ENCODE measurements around the gene CLCN6. TPM values are rescaled to one million over a fixed set of nuclear protein-coding genes. Genes with fewer than 3 reads are reported as not detected.
"Not testable (repeated sequence)": the region's sequence is repeated elsewhere in the genome, so short reads cannot be mapped to it uniquely, and the experiment has no call there.

Gene CLCN6
- total RNA-seq, 2 donors from 2014 or later = 14.8 to 16.6 TPM

DNA sequence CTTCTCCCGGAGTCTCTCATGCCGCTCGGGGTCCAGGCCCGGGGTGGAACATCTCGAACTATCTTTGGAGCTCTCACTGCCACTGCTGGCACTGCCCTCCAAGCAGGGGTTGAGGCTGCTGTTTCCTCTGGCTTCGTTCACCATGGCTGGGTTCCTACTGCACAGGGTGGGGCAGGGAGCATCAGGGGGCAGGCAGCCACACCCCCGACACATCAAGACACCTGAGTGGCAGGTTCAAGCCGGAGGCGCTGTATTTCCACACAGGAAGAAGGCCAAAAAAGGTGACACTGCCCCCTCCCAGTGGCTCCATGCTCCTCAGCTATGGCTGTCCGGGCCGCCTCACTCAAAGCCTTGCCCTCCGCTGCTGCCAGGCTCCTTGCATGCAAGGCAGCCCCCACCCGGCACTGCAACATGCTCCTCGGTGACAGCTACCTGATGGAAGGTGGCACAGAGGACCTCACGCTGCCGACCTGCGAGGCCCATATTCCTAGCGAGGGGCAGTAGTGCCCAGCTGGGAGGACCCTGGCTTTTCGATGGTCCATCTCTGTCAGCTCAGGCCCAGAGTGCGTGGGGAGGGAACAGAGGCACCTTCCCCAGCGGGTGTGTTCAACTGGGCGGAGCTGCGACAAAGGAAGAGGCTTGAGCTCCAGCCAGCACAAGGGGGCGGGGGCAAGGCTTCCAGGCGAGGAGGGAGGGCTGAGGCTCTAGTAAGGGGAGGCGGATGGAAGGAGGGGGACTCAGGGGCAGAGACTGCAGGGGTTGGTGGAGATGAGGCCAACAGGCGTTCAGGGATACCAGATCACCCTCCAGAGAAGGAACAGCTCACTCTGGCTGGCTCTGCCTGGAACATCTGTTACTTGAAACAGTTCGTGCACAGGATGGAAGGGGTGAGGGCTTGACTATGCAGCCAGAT is 2.8 kb upstream of the CLCN6 start:
- peaks cover 0 to 10% of the 10 kb centered on the region in 2 donors for H3K36me3 Mint-ChIP-seq
- peak; percentile 74 to 78 for DNase-seq (ENCODE audit: low spot score in 2 of 2)
- H3K27ac Mint-ChIP-seq = peak overlapping the region; percentile 14 to 90
- peak; percentile 25 to 42 for ATAC-seq
- no peaks in the 10 kb centered on the region for H3K9me3 Mint-ChIP-seq

DNA sequence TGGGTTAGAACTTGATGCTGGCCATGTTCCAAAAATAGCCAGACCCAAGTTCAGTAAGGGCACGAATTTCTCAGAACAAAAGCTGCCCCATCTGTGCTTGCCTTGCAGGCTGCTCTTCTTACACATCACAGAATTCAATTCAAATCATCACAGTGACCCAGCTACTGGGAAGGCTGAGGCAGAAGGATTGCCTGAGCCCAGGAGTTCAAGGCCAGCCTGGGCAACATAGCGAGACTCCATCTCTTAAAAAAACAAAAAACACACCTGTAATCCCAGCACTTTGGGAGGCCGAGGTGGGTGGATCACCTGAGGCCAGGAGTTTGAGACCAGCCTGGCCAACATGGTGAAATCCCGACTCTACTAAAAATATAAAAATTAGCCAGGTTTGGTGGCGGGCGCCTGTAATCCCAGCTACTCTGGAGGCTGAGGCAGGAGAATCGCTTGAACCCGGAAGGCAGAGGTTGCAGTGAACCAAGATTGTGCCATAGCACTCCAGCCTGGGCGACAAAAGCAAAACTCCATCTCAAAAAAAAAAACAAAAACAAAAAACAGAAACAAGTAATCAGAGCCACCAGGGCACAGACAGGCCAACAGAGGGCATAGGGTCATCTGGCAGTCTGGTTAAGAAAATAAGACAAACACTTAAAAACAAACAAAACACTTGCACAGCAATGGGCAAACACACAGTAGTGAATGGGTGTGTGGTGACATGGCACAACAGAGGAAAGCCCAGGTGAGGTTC is 1.9 kb upstream of the CLCN6 start:
- not testable (repeated sequence) for H3K9me3 Mint-ChIP-seq; ATAC-seq; DNase-seq (ENCODE audit: low spot score in 2 of 2)
- Mint-ChIP-seq H3K36me3 (peaks cover 2 to 10% of the 10 kb centered on the region in 2 donors), H3K27ac (peak overlapping the region; percentile 22 to 90)

DNA sequence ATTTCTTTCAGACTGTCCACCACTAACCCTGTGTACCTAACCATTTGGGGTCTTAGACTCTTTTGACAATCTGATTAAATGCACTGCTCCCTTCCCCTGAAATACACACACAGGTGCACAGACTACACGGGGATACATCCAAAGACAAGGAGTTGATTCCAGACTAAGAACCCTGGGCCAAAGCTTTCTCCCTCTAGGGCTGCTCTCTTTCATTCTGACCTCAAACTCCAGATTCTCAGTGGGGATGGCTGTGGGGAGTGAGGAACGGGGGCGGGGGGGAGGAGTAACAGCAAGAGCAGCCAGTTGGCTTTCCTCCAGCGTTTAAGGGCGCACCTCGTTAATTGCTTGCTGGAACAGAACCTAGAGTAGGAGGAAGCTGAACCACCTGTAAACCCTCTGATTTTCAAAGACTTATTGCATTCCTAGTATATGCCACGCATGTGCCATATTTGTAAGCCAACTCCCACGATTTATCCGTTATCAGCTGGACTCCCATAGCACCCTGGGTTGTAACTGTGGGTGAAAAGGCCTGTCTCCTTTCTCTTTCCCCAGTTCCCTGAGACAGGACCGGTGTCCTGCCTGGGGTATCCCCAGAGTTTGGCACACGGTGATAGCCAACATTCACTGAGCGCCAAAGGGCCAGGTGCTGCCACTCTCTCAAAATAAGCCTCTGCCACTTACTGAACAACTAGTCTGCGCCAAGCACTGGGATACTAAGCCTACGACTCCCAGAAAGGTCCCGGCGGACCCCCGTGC is 1.1 kb upstream of the CLCN6 start:
- DNase-seq (ENCODE audit: low spot score in 2 of 2) (peak in 1 of 2 donors; percentile 19), ATAC-seq (no peak)
- peak overlapping the region; percentile 68 to 90 for H3K27ac Mint-ChIP-seq
- H3K36me3 Mint-ChIP-seq = peaks cover 5 to 15% of the 10 kb centered on the region in 2 donors
- no peaks in the 10 kb centered on the region for H3K9me3 Mint-ChIP-seq

DNA sequence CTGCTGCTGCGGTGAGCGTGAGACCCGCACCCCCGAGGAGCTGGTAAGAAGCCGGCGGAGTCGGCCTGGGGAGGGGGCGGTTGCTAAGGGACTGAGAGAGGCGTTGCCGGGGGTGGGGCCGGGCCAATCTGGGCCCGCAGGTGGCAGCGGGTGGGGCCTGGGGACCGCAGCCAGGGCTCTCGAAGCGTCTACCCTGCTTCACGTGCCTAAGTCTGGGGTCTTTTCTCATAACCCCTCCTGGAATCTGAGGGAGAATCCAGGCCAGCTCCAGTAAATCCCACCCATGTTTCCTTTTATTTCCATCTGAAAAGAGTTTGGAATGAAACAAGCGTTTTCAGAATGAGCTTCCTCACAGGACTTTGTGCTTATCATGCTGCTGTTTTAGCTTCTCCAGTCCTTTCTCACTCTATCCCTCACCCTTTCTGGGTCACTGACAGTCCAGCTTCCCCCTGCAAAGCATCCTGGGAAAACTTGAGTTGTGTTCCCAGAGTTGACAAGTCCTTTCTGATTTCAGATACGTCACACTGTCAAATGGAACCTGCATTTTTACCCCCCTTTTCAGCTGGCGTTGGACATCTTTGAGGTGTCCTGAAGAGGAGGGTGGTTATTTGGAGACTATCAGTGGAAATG is 431 bp downstream of the CLCN6 start:
- no peaks in the 10 kb centered on the region for H3K9me3 Mint-ChIP-seq
- DNase-seq (ENCODE audit: low spot score in 2 of 2) (no peak), ATAC-seq (peak; percentile 49 to 66)
- peak overlapping the region; percentile 90 to 97 for H3K27ac Mint-ChIP-seq
- peaks cover 5 to 15% of the 10 kb centered on the region in 2 donors for H3K36me3 Mint-ChIP-seq

DNA sequence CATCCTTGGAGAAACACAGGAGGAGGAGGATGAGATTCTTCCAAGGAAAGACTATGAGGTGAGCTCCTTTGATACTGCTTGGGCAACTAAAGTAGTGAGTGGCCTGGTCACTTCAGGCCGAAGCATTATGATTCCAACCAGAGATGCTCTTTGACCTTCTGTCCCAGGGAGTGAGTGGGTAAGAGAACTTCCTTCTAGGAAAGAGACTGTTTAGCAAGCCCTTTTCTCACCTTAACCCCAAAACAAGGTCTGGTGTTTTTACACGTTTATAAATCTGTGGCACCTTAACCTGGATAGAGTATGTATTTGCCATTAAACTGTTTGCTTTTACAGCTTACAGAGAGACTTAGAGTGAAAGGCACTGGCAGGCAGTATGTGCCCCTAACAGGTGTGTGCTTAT is 1.1 kb downstream of the CLCN6 start:
- Mint-ChIP-seq H3K27ac (peak overlapping the region; percentile 90 to 97), H3K9me3 (no peaks in the 10 kb centered on the region), H3K36me3 (peaks cover 5 to 15% of the 10 kb centered on the region in 2 donors)
- ATAC-seq (no peak), DNase-seq (ENCODE audit: low spot score in 2 of 2) (no peak)

DNA sequence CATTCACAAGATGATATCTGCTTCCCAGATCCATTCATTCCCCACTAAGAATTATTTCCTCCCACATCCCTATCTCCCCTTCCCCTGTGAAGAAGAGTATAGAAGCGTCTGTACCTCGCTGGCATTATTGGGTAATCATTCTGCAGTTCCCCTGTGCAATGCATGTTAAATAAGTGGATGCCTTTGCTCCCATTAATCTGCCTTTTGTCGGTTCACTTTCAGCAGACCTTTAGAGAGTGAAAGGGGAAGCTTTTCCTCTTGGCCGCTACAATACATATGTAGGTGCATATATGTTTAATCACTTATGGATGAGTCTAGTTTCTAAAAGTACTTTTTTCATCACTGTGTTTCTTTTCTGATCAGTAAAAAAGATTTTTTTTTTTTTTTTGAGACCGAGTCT is 7.0 kb downstream of the CLCN6 start:
- ATAC-seq (no peak), DNase-seq (ENCODE audit: low spot score in 2 of 2) (no peak)
- no peaks in the 10 kb centered on the region for H3K9me3 Mint-ChIP-seq
- peak overlapping the region in 1 of 2 donors; percentile 60 for H3K27ac Mint-ChIP-seq
- H3K36me3 Mint-ChIP-seq = peaks cover 5% of the 10 kb centered on the region in 2 donors

DNA sequence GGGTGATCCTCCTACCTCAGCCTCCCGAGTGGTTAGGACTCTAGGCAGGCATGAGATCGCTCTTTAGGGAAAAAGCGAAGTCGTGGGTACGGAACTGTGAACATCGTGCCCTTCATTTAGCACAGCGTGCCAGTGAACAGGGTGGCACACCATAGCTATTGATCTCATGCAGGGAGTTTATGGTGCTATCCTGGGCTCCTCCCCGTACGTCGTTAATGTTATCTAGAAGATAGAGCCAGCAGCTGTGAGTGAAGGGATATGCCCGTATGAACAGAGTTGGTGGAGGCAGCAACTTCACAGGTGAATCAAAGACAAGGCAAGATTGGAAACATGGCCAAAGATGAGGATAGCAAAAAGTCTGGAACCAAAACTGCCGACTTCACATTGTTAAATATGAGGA is 11.2 kb downstream of the CLCN6 start:
- ATAC-seq (no peak), DNase-seq (ENCODE audit: low spot score in 2 of 2) (no peak)
- peaks cover 0 to 6% of the 10 kb centered on the region in 2 donors for H3K36me3 Mint-ChIP-seq
- no peaks in the 10 kb centered on the region for H3K9me3 Mint-ChIP-seq
- H3K27ac Mint-ChIP-seq = no peak overlapping the region

DNA sequence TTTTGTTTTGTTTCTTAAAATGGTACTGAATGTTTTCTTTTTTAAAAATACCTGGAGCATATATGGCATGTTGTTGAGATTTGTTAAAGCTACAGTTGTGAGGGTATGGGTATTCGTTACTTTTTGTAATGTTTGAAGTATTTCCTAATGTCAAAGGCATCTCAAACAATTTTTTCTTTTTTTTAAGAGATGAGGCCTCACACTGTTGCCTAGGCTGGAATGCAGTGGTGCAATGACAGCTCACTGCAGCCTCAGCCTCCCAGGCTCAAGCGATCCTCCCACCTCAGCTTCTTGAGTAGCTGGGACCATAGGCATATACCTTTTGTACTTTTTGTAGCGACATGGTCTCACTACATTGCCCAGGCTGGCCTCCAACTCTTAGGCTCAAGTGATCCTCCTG is 16.1 kb downstream of the CLCN6 start:
- DNase-seq (ENCODE audit: low spot score in 2 of 2) = no peak
- H3K9me3 Mint-ChIP-seq = no peaks in the 10 kb centered on the region
- H3K27ac Mint-ChIP-seq = no peak overlapping the region
- peaks cover 0 to 6% of the 10 kb centered on the region in 2 donors for H3K36me3 Mint-ChIP-seq
- no peak for ATAC-seq

DNA sequence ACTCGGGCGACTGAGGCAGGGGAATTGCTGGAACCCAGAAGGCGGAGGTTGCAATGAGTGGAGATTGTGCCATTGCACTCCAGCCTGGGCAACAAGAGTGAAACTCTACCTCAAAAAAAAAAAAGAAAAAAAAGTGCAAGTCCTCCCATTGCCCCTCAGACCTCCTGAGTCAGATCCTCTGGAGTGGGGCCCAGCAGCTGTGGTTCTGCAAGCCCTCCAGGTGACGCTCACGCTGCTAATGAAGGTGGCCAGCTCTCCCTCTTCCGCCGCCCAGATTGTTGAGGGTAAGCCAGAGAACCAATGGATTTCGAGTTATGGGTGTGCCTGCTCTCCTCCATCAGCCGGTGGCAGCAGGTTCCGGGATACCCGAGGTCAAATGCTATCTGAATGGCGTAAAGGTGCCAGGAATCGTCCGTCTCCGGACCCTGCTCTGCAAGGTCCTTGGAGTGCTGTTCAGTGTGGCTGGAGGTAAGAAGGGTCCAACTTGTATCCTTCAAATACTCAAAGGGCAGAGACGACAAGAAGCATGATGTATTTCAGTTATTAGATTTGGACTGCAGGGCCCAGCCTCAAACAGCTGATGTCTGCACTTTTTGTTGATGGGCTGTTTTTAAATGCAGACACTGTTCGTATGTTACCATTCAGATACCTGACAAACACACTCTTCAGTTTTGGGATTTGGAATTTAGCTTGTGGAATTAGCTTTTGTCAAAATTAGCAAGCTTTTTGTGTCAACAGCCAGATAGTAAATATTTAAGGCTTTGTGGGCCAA is 17.6 kb downstream of the CLCN6 start:
- no peak for DNase-seq (ENCODE audit: low spot score in 2 of 2)
- H3K9me3 Mint-ChIP-seq = no peaks in the 10 kb centered on the region
- no peak for ATAC-seq
- no peak overlapping the region for H3K27ac Mint-ChIP-seq
- peaks cover 0 to 11% of the 10 kb centered on the region in 2 donors for H3K36me3 Mint-ChIP-seq

DNA sequence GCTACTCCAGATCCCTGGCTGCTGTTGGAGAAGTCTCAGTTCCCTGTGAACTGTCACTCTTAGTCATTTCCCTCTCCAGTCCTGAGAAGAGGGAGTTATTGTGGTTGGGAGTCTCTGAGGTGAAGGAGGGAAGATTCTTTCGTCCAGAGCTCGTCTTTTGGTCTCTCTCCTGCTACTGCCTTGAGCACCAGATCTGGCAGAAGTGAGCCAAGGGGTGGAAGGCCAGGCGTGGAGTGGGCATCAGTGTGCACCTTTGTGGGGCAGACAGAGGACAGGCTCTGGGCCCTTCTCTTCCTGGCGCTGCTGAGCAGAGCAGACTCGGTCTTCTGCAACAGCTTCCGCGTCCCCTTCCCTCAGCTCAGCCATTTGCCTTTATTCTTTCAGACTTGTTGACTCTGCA is 19.1 kb downstream of the CLCN6 start:
- ATAC-seq (no peak), DNase-seq (ENCODE audit: low spot score in 2 of 2) (no peak)
- peaks cover 0 to 6% of the 10 kb centered on the region in 2 donors for H3K36me3 Mint-ChIP-seq
- no peaks in the 10 kb centered on the region for H3K9me3 Mint-ChIP-seq
- no peak overlapping the region for H3K27ac Mint-ChIP-seq

DNA sequence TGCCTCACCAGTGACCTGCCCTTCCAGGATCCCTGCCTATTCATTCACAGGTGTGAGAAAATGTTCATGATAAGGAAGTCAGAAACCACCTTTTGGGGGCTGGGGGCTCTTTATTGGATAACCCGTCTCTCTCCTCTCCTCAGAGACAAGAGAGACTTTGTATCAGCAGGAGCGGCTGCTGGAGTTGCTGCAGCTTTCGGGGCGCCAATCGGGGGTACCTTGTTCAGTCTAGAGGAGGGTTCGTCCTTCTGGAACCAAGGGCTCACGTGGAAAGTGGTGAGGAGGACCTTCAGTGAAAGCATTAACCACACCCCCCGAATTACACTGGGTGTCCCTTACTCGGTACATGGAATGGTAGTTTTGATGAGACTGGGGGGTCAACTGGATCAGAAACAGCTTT is 21.0 kb downstream of the CLCN6 start:
- ATAC-seq = no peak
- Mint-ChIP-seq H3K27ac (no peak overlapping the region), H3K9me3 (no peaks in the 10 kb centered on the region), H3K36me3 (peaks cover 0 to 6% of the 10 kb centered on the region in 2 donors)
- no peak for DNase-seq (ENCODE audit: low spot score in 2 of 2)

DNA sequence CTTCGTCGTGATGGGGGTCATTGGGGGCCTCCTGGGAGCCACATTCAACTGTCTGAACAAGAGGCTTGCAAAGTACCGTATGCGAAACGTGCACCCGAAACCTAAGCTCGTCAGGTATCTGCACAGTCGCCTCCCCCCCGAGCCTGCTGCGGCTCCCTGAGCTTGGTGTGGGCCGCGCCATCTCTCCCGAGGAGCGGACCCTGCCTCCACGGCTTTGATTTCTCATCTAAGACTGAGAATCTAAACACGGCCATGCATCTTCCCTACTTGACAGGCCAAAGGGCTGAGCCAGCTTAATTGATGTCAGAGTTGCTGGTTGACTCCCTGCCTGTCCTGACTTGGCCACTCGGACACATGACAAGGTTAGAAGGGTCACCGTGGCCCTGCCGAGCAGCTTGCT is 22.5 kb downstream of the CLCN6 start:
- Mint-ChIP-seq H3K27ac (no peak overlapping the region), H3K9me3 (no peaks in the 10 kb centered on the region), H3K36me3 (peaks cover 0 to 6% of the 10 kb centered on the region in 2 donors)
- DNase-seq (ENCODE audit: low spot score in 2 of 2) = no peak
- no peak for ATAC-seq

DNA sequence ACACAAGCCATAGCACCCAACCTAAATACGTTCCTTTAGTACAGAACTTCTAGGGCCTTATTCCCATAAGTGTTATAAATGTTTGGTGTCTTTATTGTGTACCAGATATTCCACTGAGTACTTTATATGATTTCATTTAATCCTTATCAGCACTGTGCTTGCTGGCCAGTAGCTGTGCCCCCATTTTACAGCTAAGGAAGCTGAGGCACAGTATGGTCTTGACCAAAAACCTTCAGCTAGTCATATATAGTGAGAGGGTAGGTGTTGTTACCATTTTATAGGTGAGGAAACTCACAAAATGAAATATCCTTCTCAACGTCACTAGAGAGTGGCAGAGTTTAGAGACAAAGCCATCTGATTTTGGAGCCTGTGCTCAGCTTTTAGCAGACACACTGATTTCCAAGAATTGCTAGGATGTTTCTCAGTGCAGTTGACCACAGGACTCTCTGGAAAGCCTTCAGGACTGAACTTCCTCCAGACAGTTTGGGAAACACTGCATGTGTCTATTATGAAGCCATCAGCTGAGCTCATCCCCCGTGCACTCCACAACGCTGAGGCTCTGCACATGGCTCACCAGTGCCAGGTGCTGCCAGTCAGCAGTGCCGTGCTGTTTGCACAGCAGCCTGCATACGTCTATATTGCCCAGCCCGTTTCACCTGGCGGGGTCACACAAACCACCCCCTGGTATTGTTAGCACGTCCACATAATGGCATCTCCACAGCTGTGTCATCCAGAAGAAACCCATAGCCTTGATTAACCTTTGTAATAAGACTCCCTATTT is 26.1 kb downstream of the CLCN6 start:
- Mint-ChIP-seq H3K9me3 (no peaks in the 10 kb centered on the region), H3K27ac (no peak overlapping the region)

DNA sequence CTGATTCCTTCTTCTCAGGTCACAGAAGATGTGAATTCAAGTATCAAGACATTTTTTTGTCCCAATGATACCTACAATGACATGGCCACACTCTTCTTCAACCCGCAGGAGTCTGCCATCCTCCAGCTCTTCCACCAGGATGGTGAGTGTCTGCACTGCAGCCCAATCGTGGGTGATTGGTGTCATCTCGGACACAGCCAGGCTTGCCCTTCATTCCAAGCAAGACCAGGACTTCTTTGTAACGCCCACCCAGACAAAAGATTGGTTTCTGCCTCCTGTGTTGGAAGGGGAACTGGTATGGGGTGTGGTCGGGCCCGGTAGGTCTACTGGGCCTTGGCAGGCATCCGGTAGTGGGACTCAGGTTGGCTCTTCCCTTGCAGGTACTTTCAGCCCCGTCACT is 27.5 kb downstream of the CLCN6 start:
- Mint-ChIP-seq H3K9me3 (no peaks in the 10 kb centered on the region), H3K27ac (no peak overlapping the region), H3K36me3 (peaks cover 2 to 9% of the 10 kb centered on the region in 2 donors)
- ATAC-seq (no peak), DNase-seq (ENCODE audit: low spot score in 2 of 2) (no peak)

More for the DNA sequence above, 26.1 kb downstream of the CLCN6 start:
- H3K36me3 Mint-ChIP-seq = peaks cover 0 to 11% of the 10 kb centered on the region in 2 donors
- ATAC-seq (no peak), DNase-seq (ENCODE audit: low spot score in 2 of 2) (no peak)

DNA sequence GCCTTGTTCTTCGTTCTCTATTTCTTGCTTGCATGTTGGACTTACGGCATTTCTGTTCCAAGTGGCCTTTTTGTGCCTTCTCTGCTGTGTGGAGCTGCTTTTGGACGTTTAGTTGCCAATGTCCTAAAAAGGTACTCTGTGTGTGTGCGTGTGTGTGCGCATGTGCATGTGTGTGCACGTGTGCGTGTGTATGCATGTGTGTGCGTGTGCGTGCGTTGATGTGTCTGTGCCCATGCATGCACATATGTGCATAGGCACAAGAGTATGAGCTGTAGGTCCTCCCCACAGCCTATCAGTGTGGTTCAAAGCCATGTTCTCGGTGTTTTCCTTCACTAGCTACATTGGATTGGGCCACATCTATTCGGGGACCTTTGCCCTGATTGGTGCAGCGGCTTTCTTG is 27.9 kb downstream of the CLCN6 start:
- Mint-ChIP-seq H3K27ac (no peak overlapping the region), H3K36me3 (peaks cover 5 to 9% of the 10 kb centered on the region in 2 donors), H3K9me3 (no peaks in the 10 kb centered on the region)
- DNase-seq (ENCODE audit: low spot score in 2 of 2) (no peak), ATAC-seq (no peak)

All from activated naive CD4-positive, alpha-beta T cell treated with anti-CD3 and anti-CD28 coated beads, Interleukin-2, amount 50 U/mL, for 72 hours (primary cell).